Cerebellar nuclear complex (tissue), 1 donor: ENCODE results near the gene POLG2.
"Not testable (repeated sequence)": the region's sequence is repeated elsewhere in the genome, so short reads cannot be mapped to it uniquely, and the experiment has no call there.

Experiments used
- DNase-seq, 2 experiments: peaks; one replicate each; lab custom pipeline; 2025; lab: John Stamatoyannopoulos, UW

The POLG2 gene

DNA sequence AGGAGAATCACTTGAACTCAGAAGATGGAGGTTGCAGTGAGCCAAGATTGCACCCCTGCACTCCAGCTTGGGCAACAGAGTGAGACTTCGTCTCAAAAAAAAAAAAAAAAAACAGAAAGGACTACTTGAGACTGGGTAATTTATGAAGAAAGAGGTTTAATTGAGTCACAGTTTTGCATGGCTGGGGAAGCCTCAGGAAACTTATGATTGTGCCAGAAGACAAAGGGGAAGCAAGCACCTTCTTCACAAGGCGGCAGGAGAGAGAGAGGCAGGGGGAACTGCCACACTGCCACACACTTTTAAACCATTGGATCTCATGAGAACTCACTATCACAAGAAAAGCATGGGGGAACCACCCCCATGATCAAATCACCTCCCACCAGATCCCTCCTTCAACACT is 56.9 kb downstream of the POLG2 start:
- no peak for DNase-seq

DNA sequence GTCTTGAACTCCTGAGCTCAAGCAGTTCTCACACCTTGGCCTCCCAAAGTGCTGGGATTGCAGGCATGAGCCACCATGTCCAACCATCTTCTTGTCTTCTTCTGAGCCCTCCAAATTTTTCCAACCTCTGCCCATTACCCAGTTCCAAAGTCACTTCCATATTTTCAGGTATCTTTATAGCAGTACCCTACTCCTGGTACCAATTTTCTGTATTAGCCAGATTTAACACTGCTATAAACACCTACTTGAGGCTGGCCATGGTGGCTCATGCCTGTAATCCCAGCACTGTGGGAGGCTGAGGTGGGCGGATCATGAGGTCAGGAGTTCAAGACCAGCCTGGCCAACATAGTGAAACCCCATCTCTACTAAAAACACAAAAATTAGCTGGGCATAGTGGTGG is 57.3 kb downstream of the POLG2 start:
- DNase-seq = not testable (repeated sequence)

DNA sequence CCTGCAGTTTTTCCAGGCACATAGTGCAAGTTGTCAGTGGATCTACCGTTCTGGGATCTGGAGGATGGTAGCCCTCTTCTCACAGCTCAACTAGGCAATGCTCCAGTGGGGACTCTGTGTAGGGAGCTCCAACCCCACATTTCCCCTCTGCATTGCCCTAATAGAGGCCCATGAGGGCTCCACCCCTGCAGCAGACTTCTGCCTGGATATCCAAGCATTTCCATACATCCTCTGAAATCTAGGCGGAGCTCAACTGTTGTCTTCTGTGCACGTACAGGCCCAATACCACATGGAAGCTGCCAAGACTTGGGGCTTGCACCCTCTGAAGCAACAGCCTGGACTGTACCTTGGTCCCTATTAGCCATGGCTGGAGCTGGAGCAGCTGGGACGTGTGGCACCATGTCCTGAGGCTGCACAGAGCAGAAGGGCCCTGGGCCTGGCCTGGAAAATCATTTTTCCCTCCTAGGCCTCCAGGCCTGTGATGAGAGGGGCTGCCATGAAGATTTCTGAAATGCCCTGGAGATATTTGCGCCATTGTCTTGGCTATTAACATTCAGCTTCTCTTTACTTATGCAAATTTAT is 58.8 kb downstream of the POLG2 start:
- DNase-seq = no peak

DNA sequence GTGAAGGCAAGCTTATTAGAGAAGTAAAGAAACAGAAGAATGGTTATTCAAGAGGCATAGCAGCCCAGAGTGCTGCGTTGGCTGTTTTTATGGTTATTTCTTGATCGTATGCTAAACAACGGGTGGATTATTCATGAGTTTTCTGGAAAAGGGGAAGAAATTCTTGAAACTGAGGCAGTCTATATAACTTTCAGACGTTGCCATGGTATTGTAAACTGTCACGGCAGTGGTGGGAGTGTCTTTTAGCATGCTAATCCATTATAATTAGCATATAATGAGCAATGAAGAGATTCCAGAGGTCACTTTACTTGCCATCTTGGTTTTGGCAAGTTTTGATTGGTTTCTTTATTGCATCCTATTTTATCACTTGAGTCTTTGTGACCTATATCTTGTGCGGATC is 65.3 kb downstream of the POLG2 start:
- no peak for DNase-seq

DNA sequence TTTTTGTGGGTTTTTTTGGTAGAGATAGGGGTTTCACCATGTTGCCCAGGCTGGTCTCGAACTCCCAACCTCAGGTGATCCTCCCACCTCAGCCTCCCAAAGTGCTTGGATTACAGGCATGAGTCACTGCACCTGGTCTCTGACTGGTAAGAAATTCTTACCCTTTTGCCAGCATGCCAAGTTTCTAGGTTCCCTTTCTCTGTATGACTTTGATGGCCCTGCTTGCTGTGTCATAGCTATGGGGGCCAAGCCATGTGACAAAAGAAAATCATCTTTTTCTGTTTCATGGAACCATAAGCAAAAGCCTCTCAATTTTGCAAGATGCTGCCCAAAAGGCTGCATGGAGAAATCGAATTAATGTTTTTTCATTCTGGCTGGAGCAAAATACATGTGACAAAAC is 66.8 kb downstream of the POLG2 start:
- not testable (repeated sequence) for DNase-seq

DNA sequence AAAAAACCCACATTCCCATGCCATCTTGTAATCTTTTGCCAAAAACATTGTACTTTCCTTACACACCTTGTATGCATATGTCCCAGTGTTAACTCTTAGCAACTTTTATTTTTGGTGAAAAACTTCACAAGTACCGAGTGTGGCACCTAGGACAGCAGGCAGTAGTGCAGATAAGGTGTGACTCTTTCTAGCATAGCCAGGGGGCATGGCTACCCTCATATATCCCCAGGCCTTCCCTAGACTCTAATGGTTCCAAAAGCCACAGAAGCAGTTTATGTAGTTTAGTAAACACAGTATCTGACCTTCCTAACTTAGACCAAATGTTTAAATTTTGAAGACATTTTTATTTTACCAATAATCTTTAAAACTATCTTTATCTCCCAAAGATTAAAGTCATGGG is 68.4 kb downstream of the POLG2 start:
- DNase-seq = no peak
